HepG2 (cell line): ENCODE results near the gene GPR162. TPM values are rescaled to one million over a fixed set of nuclear protein-coding genes. Genes with fewer than 3 reads are reported as not detected.

Experiments used
- CREBL2 ChIP-seq: sonication (generic); formaldehyde crosslinking; IDR thresholded peaks from 2 replicates; pipeline ENCODE4 v1.8.1; 2023; ENCODE audit warnings: missing genetic modification reagents, mild to moderate bottlenecking, borderline replicate concordance
- ETS1 ChIP-seq: sonication (generic); formaldehyde crosslinking; IDR thresholded peaks from 2 replicates; pipeline ENCODE4 v1.4.0; 2020; ENCODE audit warnings: missing genetic modification reagents
- HDAC2 ChIP-seq: sonication (generic); formaldehyde crosslinking; IDR thresholded peaks from 2 replicates; pipeline ENCODE4 v1.4.0; 2020; ENCODE audit warnings: missing genetic modification reagents
- HNF4G ChIP-seq, 2 experiments: sonication (generic) in 1 of 2; formaldehyde crosslinking in 1 of 2; IDR thresholded peaks; 2 replicates each; pipeline versions ENCODE4 v1.4.0 to v1.6.1; 2011 to 2020; ENCODE audit warnings: borderline replicate concordance in 2 of 2, low read depth in 2 of 2, mild to moderate bottlenecking in 2 of 2, low read length in 1 of 2, missing genetic modification reagents in 1 of 2, moderate library complexity in 1 of 2
- KLF9 ChIP-seq: IDR thresholded peaks from 2 replicates; pipeline ENCODE4 v1.6.1; 2016; ENCODE audit warnings: low read depth
- MTF1 ChIP-seq: sonication (generic); formaldehyde crosslinking; IDR thresholded peaks from 2 replicates; pipeline ENCODE4 v1.5.0; 2020; ENCODE audit warnings: missing genetic modification reagents
- MYNN ChIP-seq: sonication (generic); formaldehyde crosslinking; IDR thresholded peaks from 2 replicates; pipeline ENCODE4 v1.4.0; 2020; ENCODE audit warnings: mild to moderate bottlenecking, low read depth, missing genetic modification reagents
- PITX1 ChIP-seq: sonication (generic); formaldehyde crosslinking; IDR thresholded peaks from 2 replicates; pipeline ENCODE4 v1.5.1; 2020; ENCODE audit warnings: mild to moderate bottlenecking, missing genetic modification reagents
- RFXAP ChIP-seq: sonication (generic); formaldehyde crosslinking; IDR thresholded peaks from 2 replicates; pipeline ENCODE4 v1.4.0; 2020; ENCODE audit warnings: missing genetic modification reagents, borderline replicate concordance
- SP5 ChIP-seq: IDR thresholded peaks from 2 replicates; pipeline ENCODE4 v1.6.1; 2016; ENCODE audit warnings: low read depth, borderline replicate concordance
- STAG1 ChIP-seq: sonication (generic); formaldehyde crosslinking; IDR thresholded peaks from 2 replicates; pipeline ENCODE4 v1.4.0; 2020; ENCODE audit warnings: missing genetic modification reagents
- TIGD3 ChIP-seq: sonication (generic); formaldehyde crosslinking; IDR thresholded peaks from 2 replicates; pipeline ENCODE4 v1.5.1; 2020; ENCODE audit warnings: mild to moderate bottlenecking, missing genetic modification reagents, borderline replicate concordance
- ZBTB14 ChIP-seq: sonication (generic); formaldehyde crosslinking; IDR thresholded peaks from 2 replicates; pipeline ENCODE4 v1.4.0; 2020; ENCODE audit warnings: missing genetic modification reagents
- ZBTB33 ChIP-seq: sonication (generic); formaldehyde crosslinking; IDR thresholded peaks from 2 replicates; pipeline ENCODE4 v1.4.0; 2020; ENCODE audit warnings: missing genetic modification reagents
- ZFP90 ChIP-seq: sonication (generic); formaldehyde crosslinking; IDR thresholded peaks from 2 replicates; pipeline ENCODE4 v1.8.0; 2022; ENCODE audit warnings: missing genetic modification reagents, mild to moderate bottlenecking, inconsistent platforms, borderline replicate concordance
- ZNF264 ChIP-seq: sonication (generic); formaldehyde crosslinking; IDR thresholded peaks from 2 replicates; pipeline ENCODE4 v1.4.0; 2020; ENCODE audit warnings: missing genetic modification reagents
- ZNF280B ChIP-seq: sonication (generic); formaldehyde crosslinking; IDR thresholded peaks from 2 replicates; pipeline ENCODE4 v1.5.0; 2020; ENCODE audit warnings: missing genetic modification reagents, mild to moderate bottlenecking, borderline replicate concordance
- ZNF331 ChIP-seq: sonication (generic); formaldehyde crosslinking; IDR thresholded peaks from 2 replicates; pipeline ENCODE4 v1.4.0; 2020; ENCODE audit warnings: missing genetic modification reagents
- ZNF644 ChIP-seq: IDR thresholded peaks from 2 replicates; pipeline ENCODE4 v1.6.1; 2016; ENCODE audit warnings: low read depth
- ZSCAN9 ChIP-seq: IDR thresholded peaks from 2 replicates; pipeline ENCODE4 v1.6.1; 2016; ENCODE audit warnings: borderline replicate concordance
- polyA plus RNA-seq, 8 experiments: library from polyadenylated mRNA; depleted of rRNA in 3 of 8; stranded (reverse) in 7 of 8; unstranded in 1 of 8; fragments of >200 nt; fragmentation: Illumina TruSeq in 4 of 8; extraction: Trizol in 4 of 8; gene quantifications; 2 replicates each; pipeline versions ENCODE4 v1.2.1 to v1.2.3, GENCODE V29; 2011 to 2016; ENCODE audit warnings: low read depth in 4 of 8, missing spikeins in 1 of 8, mixed read lengths in 1 of 8; ENCODE audit not compliant: insufficient read depth in 1 of 8
- total RNA-seq, 5 experiments: library from RNA; depleted of rRNA; stranded (reverse); fragments of >200 nt; fragmentation: Illumina TruSeq; extraction: Trizol; gene quantifications; 2 replicates each; pipeline ENCODE4 v1.2.3, GENCODE V29; 2016; ENCODE audit warnings: low read depth in 1 of 5

The GPR162 gene
- total and polyA plus RNA-seq, 2 of the 13 experiments (the other 11 are each of a cell fraction or from before 2014, with no cell fraction given): 0.08 TPM; not detected in 1

- TF ChIP-seq ZBTB14 (CRISPR knock-in tag) (no peak), STAG1 (CRISPR knock-in tag) (no peak), MTF1 (no peak), ZNF280B (CRISPR knock-in tag) (peak; percentile 16; the same call in 1 of the 2 replicates), ZNF264 (CRISPR knock-in tag) (no peak), HNF4G (IDR thresholded peaks at IDR 0.05; ENCODE audit: borderline replicate concordance, low read depth, low read length) (no peak), HNF4G (CRISPR knock-in tag; IDR thresholded peaks at IDR 0.05; ENCODE audit: borderline replicate concordance, low read depth) (peak; percentile 49; the same call in 1 of the 2 replicates), SP5 (CRISPR knock-in tag) (no peak), KLF9 (CRISPR knock-in tag) (no peak), CREBL2 (no peak), ZNF331 (CRISPR knock-in tag) (no peak), ZBTB33 (CRISPR knock-in tag) (0 out of 2 replicates have a peak, but pooled peaks have one; percentile 11), ZSCAN9 (no peak), ZFP90 (CRISPR knock-in tag) (no peak; the same call in 1 of the 2 replicates), HDAC2 (no peak), RFXAP (CRISPR knock-in tag) (no peak), MYNN (CRISPR knock-in tag) (no peak), TIGD3 (CRISPR knock-in tag) (no peak), PITX1 (no peak; the same call in 1 of the 2 replicates), ETS1 (CRISPR knock-in tag) (no peak), ZNF644 (CRISPR knock-in tag) (no peak)
Measured at GRCh38 chr12:6828781-6829535, 7.3 kb downstream of the GPR162 start (continued).
